DMS114 treated with DMSO at 0.1 percent for 48 hours (cell line): ENCODE data around the gene OTP.

Experiments
- DNase-seq: peaks from one replicate; lab custom pipeline; 2025; ENCODE audit not compliant: unreplicated experiment; lab: John Stamatoyannopoulos, UW

The OTP gene

DNA sequence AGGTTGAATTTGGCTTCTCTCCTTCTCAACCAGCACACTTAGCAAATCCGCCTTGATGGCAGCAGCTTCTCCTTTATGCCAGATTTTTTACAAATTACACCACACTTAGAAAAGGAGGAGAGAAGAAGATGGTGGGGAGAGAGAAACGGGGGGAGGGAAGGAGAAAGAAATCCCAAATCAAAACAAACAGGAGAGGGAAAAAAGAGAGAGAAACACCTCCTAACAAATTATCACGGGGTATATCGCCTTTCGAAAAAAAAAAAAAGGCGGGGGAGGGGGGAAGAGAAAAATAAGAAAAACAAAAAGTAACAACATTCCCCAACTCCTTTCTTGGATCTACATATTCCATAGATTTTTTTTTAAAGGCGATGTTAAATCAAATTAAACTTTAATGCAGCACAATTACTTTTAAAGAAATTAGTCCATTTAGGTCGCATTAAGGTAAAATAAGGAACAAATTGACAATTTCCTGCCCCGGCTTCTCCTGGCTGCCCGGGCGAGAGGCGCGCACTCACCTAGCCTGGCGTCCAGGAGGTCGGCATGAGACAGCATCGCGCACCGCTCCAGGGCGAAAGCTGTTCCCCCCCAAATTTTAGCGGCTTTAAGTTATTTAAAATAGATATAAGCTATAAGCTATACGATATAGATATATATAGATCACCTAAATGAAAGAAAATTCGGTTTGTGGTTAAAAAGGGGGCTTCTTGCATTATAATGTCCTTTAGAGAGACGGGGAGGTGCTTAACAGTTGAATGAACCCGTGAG, at the start of gene OTP:
Gene OTP, minus strand, starts transcription at position 716 of the 765 bp plus-strand sequence. Its CDS starts 164 bp downstream, at position 552.
- no peak for DNase-seq

DNA sequence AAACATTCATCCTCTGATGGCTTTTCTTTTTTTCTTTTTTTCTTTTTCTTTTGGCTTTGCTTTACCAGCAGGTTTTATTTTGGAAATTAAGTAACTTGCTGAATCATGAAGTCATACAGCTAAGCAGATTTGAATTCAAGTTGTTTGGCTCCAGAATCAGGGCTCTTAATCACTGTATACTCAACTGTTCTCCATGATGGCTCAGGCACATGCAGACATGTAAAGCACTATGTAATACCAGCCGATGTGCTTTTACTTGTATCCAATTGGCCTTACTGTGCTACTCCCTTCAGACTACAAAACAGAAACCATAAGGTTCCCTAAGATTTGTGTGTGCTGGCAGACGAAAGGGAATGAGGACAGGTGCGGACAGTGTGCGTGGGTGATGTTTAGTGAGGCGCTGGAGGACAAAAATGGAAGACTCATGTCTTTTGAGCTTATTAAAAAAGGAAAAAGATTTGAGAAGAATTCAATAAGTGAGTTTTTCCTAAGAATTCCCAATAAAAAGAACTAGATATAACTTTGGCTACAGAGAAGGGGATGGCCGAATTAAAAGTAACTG, 44.7 kb upstream of the OTP start:
- DNase-seq = no peak

DNA sequence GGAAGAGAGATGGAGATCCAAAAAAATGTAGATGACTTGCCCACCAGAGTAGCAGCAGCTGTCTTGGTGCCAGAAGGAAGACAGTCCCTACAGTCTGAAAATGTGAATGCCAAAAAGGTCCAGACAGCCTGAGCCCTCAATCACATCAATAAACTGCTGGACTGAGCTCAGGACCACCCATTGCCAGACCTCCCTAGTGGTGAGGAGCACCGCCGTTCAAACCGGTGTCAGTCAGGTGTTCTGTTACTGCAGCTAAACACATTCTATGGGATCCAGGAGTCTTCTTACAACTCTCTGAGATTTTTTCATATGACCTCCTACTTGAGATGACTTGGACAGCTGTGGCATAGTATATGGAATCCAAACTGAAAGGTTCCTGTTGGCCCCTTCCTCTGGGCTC, 32.0 kb upstream of the OTP start:
- DNase-seq = no peak

DNA sequence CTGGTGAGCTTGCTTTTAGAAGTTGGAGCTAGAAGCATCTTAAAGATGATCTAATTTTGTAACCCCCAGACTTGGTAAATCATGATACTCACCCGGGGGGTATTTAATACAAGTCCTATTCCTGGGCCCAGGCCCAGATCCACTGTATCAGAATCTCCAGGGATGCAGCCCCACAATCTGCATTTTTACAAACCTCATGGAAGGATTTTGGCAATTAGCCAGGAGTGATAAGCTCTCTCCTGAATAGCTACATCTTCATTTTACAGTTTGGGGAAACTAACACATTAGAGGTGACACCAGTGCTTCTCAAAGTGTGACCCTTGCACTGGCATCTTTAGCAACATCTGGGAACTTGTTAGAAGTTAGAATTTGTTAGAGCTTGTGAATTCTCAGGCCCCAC, 31.2 kb upstream of the OTP start:
- no peak for DNase-seq

GRCh38 chr5:77663090-77663863, 24.8 kb upstream of the OTP start:
- DNase-seq = no peak

DNA sequence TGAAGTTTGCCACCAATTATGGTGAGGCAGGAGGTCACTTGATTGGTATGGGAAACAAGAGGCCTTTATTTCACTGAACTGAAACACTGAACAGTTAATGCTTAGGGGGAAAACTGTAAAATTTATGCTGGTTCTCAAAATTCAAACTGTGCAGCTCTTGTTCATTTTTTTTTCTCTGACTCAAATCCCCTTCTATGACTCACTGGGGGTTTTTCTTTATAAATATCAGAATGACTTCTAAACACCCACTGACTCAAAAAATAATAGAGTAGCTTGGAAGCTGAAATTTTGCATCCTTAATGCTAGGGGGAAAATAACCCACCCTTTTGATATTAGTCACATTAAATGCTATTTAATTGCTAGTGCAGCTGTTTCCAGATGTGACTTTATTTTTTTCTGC, 24.1 kb upstream of the OTP start:
- DNase-seq = no peak

- DNase-seq = no peak
Observed at GRCh38 chr5:77658662-77659061, 20.1 kb upstream of the OTP start.

GRCh38 chr5:77651343-77651742, 12.8 kb upstream of the OTP start:
- DNase-seq = no peak

GRCh38 chr5:77650686-77651085, 12.2 kb upstream of the OTP start:
- DNase-seq = no peak

DNA sequence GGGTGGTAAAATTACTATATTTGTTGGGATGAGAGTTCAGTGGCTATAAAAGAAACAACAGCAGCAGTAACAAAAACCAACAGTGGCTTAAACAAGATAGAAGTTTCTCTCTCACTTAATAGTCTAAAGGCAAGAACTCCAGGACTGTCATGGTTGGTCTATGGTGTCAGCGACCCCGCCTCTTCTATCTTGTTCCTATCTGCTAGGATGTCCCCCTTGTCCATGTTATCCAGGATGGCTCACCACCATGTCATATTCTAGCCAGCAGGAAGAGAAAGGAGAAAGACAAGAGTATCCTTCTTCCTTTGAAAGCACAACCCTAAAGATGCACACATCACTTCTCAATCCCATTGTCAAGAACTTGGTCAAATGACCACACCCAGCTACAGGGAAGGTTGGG, 11.3 kb upstream of the OTP start:
- no peak for DNase-seq

DNA sequence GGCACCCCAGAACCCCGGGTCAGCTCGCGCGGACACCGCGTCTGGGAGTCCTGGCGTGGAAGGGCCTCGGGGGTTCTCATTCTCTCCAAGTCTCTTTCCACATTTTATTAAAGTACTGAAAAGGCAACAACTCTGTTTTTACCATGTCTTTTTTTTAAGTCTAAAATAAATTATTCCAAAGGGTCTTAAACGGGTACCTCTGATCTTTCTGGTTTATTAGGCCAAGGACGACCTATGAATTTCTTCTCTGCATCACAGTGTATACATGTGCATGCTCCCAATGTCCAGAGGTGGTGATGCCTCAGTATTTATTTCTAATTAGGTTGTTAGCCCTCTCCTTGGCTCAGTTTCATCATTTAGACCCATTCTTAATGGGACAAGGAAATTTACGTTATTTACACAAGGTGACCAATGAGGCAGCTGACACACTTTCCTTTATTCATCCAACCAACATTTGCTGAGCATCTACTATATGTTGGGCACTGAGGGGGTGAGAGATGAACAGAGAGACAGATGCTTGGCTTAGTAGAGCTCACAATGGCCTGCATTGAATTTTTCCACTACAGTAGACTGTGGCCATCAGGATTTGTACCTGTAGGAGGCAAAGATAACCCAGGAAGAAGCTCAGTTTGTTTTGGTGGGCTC, 7.6 kb upstream of the OTP start:
- no peak for DNase-seq

DNA sequence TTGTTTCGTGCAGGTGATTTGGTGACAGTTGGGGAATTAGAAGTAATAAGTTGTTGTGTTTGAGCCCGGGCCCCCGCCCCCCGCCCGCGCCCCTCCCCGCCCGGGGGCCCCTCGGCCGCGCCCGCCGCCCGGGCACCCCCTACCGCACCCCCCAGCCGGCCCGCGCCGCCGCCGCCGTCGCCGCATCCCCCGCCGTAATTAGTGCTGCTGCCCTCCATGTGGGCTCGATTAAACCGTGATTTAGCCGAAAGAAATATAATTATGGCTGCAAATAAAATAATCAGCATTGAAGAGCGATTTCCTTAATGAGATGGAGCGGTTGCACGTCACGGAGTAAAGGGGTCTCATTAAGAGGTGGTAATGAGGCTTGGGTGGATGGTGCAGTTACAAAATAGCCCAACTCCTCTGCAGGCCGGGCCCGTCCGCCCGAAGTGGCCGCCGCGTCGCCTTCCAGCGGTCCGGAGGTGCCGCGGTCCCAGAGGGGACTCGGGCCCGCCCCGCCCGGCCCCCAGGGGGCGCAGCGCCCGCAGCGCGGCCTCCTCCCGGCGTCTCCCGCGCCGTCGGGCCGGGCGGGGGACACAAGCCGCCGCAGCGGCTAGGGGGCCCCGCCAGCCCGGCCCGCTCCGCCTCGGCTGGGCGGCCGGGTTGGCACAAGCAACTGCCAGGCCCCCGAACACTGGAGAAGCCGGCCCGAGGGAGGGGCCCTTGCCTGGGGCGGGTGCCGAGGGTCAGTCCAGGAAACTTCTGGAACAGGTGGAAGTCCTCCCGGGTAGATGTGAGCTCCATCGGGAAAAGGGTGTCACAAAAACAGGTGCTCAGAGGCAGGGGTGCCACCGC, 6.9 kb upstream of the OTP start:
- DNase-seq = peak; percentile 26

DNA sequence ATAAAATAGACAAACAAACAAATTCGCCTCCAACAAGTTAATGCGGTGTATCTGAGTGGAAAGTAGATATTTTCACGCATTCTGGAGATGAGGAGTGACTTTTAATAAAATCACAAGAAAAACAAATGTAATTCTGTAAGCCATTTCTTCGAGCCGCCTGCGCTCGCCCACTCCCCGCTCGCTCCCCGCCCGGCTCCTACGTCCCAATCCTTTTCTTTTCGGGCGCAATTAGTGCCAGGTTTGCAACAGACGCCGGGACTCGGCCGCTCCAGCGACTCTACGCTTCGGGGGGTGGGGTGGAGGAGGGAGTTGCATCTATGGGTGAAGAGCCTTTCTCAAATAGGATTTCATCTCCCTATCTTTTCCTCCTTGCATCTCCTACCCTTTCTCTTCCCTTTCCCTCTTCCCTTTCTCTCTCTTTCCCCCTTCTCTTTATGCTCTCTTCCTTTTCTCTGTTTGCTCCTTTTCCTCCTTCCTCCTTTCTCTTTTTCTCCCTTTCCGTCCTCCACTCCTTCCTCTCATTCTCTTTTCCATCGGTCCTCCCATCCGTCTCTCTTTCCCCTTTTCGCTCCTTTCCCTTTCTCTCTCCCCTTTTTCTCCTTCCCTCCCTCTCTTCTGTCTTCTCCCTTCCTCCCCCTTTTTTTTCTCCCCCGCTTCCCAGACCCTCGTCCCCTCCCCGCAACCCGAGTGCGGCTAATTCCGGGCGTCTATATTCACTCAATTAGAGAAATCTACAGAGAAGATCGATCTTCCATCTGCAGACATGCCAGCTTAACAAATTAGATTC, 6.1 kb upstream of the OTP start:
- peak; percentile 24 for DNase-seq

DNA sequence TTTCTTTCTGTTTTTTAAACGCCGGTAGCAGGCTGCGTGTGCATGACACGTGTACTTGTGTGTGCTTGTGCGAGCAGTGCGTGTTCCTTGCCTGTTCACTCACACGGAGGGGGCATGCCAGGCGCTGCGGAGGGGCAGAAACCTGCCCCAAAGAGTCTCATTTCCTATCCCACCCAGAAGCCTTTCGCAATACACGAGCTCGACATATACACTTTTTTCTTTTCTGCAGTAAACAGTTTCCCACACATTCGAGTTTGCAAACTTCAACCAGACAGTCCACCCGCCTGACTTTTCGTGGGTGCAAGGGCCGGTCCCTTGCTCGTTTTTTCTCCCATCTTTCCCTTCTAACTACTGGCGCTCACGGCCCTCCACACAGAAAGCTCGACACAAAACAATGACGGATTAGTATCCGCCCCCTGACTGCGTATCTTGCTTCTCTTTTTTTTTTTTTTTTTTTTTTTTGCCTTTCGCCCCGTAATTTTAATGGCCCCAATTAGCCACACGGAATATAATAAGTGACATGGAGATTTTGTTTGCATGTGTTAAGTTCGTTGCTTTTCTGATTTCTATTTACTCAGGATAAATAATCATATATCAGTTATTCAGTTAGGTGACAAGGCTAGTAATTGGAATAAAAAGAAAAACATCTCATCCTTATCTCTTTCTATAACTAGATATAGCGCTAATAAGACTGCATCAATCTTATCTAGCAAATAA, 5.3 kb upstream of the OTP start:
- DNase-seq = no peak

- DNase-seq = no peak
Observed at GRCh38 chr5:77642738-77643653, 4.5 kb upstream of the OTP start.

GRCh38 chr5:77641963-77642737, 3.6 kb upstream of the OTP start:
- no peak for DNase-seq

DNA sequence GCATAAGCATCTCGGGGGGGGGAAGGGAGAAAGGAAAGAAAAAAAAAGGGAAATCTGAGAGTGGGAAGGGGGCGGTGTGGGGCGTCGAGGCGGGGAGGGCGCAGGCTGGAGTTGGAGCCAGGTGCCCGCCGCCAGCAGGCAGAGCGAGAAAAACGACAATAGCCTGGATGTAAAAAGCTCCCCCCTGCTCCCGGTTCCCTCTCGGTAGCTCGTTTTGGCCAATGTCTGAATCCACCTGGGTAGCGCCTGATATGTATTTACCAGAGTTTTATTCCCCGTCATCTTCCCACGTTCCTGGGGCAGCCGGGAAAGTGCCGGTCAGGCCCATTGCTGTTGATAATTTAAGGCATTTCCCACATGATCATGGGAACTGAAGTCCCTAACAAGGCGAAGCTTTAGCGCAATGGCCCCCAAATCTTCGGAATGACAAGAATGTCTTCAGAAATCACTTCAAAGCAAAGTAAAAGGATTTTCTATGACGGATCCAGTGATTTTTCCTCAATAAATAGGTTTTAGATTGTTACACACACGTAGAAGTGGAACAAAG, 3.0 kb upstream of the OTP start:
- no peak for DNase-seq
